GM19328 (cell line): Measurements from ENCODE around the gene NAGLU.

Experiments
- ATAC-seq: cut with Tn5 transposase; IDR thresholded peaks from one replicate; pipeline ENCODE4 v1.9.1; 2021; ENCODE audit warnings: mild to moderate bottlenecking, moderate library complexity; ENCODE audit not compliant: unreplicated experiment

The NAGLU gene

DNA sequence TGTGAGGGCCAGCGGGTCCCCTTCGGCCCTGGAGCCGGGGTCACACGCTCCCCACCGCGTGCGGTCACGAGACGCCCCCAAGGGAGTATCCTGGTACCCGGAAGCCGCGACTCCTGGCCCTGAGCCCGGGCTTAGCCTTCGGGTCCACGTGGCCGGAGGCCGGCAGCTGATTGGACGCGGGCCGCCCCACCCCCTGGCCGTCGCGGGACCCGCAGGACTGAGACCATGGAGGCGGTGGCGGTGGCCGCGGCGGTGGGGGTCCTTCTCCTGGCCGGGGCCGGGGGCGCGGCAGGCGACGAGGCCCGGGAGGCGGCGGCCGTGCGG lies at the start of gene NAGLU:
NAGLU (plus strand) TSS at position 194 of the 324 bp plus-strand sequence; CDS start at position 226, 32 bp downstream.
- peak; percentile 73 for ATAC-seq

DNA sequence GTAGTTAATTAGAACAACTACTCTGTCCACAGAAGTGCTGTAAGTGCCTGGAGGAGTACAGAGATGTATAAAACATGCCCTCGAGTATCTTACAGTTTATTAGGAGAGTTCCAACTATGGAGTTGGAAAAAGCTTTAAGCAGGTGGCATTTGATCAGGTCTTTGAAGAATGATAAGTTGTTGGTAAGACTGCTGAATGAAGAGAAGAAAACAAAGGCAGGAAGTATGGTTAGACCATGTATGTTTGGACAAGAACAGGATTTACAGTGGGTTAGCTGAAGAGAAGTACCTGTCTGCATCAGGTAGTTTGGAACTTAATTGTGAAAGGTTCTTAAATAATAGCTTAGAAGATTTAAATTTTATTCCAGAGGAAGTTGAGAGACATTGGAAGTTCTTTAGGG lies 48.0 kb upstream of the NAGLU start:
- ATAC-seq: no peak

DNA sequence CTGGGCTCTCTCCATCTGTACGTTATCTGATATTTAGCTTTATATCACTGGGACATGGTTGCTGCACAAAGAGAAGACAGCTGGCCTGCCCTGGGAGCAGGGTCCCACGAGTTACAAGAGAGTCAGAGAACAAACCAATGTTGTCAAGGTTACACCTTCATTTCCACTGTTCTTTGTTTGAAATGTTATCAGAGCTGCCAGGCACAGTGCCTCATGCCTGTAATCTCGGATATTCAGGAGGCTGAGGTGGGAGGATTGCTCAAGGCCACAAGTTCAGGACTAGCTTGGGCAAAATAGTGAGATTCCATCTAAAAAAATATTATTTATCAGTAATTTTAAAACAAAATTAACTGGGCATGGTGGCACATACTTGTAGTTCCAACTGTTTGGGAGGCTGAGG lies 42.7 kb upstream of the NAGLU start:
- no peak for ATAC-seq

DNA sequence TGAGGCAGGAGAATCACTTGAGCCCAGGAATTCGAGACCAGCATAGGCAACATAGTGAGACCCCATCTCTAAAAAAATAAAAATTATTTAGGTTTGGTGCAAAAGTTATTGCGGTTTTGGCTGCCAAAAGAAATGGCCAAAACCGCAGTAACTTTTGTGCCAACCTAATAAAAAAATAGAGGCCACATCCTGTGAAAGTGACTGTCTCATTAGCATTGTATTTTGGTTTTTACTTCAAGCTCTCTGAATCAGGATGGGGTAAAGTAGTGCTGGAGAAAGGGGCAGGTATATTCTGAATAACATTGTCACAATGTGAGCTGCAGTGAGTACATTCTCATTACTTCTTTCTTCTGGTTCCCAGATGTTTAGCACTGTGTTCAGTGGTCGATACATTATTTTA lies 41.4 kb upstream of the NAGLU start:
- ATAC-seq: no peak

DNA sequence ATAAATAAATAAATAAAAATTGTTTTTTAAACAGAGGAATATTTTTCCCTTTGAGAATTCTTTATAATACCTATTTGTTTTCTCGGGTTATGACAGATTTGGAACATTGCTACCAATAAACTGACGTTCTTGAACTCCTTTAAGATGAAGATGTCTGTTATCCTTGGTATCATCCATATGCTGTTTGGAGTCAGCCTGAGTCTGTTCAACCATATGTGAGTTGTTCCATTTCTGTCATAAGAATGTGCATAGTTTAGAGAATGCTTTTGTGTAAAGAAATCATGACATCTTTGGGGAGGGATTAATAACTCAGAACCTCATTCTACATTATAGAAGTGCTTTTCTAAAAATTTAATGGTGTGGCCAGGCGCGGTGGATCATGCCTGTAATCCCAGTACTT lies 37.2 kb upstream of the NAGLU start:
- ATAC-seq: no peak

DNA sequence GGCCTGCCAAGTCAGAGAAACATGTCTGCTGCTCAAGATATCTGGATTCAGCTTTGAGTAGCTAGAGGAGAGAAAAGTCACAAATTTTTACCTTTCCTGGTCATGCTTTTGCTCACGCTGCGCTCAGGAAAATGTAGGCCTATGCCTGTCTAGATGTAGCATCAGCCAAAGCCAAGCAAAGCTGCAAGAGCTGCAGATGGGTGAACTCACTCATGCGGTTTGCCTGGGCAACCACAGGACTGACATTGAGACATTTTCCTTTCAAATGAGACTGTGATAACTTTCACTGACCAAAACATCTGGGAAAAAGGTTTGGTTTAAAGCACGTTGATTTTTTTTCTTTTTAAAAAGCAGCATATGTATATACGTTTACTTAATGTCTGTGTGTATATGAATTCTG lies 34.0 kb upstream of the NAGLU start:
- ATAC-seq: no peak

DNA sequence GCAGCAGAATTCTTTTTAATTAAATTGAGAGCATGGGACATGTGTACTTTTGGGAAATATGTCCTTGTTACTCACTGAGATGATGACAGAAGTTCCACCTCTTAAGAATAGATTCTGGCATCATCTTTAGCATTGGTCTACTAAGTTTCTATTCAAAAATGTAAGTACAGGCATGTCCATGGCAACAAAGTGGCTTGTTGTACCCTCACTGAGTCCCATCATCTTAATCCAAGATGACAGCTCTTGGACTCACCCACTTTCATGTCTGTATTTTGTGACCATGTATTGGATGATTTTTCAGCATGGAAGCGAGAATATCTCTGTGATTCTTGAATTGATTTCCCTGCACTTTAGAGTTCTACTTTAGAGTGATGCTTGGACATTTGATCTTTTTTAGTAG lies 33.1 kb upstream of the NAGLU start:
- ATAC-seq: no peak

DNA sequence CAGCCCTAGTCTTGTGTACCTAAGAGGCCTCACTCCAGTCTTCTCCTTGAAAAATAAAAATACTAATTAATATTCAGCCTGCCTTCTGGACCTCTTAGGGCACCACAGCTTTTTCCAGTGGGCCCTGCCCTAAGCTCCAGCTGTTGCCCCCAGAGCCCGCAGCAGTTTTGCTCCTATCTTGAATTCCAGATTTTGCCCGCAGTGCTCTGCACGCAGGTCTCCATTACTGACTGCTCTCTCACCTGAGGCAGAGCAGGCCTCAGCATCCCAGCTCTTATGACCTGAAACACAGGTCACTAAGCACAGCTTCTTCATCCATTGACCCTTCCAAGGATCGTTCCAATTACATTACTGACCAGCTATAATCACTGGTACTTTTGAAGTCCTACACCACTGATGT lies 28.4 kb upstream of the NAGLU start:
- no peak for ATAC-seq

DNA sequence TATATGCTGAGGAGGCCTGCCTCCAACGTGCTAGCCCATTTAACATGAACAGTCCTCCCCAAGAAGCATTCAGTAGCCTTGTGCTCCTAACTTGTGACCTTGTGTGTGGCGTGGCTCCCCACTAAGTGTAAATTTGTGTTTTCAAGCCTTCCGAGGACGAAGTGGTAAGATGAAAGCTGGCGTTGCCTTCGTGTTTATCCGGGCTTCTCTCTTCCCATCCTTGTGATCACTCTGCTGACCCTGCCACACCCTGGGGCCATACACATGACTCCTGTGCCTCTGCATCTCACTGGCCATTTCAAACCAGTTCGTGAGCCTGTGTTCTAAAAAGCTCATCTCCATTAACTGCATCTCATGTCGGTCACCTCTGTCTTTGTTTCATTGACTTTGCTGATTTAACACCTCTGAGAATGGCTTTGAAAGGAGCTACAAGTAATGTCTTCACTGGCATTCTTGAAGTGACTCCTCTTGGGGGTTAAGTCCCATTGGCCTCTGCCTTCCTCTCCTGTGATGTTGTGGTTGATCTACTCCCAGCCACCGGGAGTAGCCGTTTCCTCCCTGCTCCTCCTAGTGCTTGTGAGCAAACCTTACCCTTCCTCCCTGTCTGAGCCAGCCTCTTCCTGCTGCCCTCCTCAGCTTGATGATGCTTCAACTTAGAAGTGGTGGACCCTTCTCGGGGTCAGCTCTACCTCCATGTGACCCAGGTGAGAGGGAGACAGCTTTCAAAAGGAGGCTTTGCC lies 27.4 kb upstream of the NAGLU start:
- no peak for ATAC-seq

DNA sequence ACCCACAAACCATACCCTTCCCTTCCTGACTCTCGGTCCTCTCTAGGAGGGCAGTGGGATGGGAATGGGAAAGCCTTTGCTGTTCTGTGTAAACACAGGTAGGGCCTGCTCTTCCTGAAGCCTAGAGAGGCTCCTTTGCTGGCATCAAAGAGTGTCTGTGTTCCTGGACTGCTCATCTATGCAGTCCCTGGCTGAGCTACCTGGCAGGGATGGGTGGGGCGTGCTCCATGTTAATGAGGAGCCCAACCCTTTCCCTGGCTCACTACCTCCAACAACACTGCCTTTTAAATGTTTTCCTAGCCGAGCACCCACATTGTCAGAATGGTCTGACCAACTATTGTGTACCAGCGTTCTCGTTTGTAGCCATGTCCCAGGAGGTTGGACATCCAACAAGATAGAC lies 26.6 kb upstream of the NAGLU start:
- no peak for ATAC-seq

DNA sequence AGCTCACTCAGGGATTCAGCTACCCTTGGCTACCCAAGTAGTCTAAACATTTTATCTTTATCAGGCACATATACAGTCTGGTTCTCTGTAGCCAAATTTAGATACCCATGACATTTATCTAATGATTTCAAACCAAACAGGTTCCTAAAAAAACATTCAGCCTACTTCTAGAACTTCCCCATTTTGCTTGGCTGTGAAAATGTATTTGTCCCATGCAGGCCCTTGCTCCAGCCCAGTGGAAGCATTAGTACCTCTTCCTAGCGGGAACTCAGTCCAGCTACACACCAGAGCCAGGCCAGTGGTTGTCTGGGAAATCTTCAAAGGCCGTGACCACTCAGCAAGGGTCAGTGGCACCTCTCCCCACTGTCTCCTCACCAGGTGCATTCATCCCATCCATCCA lies 26.2 kb upstream of the NAGLU start:
- no peak for ATAC-seq

DNA sequence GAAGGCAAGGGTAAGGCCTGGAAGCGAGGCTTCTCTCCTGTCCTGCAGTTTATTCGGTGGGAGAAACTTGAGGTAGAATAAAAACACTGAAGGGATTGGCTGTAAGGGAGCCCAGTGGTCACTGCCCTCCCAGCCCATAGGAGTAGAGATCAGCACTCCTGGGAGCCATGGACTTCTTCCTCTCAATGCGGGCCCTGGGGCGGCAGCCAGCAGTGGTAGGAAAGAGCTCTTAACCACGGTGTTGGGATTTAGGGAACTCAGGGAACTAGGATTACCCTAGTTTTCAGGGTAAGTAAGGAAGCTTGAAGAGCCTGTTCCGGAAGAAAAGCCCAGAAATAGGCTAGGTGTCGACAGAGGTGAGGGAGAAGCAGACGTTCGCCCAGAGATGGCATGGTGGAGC lies 23.8 kb upstream of the NAGLU start:
- no peak for ATAC-seq

DNA sequence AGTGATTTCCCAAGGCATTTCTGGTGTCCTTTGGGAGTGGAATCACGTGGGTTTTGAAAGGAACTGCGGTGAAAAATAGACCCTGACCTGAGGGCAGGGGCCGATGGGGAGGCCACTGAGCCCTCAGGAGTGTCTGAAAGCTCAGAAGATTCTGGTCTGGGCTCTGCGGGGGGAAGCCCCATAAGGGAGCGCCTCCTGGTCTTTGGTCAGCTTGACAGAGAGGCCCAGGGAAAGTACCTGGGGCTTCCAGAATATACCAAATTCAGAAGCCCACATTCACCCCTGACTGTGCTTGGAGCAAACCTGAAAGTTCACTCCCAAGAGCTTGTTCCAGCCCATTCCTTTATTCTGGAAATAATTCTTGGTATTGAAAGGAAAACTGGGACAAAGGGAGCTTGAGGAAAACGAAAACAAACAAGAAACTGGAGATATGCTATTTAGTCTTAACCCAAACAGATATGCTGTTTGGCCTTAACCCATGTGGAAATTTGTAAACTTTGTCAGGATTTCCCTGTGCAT lies 23.2 kb upstream of the NAGLU start:
- ATAC-seq: no peak

DNA sequence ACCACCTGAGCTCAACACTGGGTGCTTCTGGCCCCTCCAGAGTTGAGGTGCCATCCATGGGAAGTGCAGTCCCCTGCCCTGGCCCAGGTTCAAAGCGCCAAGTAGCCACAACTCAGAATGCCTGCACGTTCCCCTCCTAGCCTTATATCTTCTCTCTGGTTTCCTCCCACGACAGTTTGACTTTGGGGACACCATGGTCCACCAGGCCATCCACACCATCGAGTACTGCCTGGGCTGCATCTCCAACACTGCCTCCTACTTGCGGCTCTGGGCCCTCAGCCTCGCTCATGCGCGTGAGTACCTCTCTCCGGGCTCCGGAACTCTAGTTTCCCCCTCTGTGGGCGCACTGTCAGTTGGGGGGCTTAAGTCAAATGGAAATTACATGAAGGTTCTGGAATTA lies 22.4 kb upstream of the NAGLU start:
- ATAC-seq: no peak

DNA sequence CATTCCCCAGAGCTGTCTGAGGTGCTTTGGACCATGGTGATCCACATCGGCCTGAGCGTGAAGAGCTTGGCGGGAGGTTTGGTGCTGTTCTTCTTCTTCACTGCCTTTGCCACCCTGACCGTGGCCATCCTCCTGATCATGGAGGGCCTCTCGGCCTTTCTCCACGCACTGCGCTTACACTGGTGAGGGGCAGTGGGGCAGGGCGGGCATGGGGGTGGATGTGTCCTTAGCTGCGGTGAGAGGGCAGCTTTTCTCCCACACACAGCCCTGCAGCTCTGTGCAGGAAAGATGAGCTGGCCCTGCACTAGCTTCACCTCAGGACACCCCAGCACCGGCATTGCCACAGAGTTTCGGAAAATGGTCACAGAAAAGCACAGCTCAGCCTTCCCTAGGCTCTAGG lies 21.8 kb upstream of the NAGLU start:
- ATAC-seq: no peak

DNA sequence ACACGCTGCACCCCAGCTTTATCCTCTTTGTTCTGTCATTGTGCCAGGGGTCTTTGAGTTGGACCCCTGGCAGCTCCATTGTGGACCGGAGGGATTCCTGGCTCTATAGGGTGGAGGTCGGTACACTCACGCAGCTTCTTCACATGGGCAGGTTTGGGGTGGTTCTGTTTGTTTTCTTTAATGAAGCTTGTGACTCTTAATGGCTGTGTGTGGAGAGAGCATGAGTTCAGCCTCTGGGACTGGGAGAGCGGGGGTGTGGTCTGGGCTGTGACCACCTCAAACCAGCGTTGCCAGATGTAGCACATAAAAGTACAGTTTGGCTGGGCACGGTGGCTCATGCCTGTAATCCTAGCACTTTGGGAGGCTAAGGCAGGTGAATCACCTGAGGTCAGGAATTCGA lies 21.2 kb upstream of the NAGLU start:
- no peak for ATAC-seq

DNA sequence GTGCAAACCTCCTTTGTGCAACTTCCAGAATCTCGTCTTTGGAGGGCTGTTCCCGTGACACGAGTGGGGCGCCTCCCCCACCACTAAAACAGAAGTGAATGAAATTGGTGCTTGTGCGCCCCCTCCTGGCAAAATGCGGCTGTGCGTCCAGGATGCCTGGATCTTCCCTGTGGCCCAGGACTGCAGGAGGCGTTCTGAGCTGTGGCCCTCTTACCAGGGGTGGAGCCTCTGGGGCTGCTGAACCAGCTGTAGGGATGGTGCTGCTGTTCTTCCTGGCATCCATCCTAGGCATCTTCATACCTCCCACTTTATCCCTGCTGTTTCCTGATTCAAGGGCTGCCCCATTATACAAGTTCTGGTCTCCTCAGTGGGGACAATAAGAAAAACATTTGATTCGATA lies 18.5 kb upstream of the NAGLU start:
- no peak for ATAC-seq

DNA sequence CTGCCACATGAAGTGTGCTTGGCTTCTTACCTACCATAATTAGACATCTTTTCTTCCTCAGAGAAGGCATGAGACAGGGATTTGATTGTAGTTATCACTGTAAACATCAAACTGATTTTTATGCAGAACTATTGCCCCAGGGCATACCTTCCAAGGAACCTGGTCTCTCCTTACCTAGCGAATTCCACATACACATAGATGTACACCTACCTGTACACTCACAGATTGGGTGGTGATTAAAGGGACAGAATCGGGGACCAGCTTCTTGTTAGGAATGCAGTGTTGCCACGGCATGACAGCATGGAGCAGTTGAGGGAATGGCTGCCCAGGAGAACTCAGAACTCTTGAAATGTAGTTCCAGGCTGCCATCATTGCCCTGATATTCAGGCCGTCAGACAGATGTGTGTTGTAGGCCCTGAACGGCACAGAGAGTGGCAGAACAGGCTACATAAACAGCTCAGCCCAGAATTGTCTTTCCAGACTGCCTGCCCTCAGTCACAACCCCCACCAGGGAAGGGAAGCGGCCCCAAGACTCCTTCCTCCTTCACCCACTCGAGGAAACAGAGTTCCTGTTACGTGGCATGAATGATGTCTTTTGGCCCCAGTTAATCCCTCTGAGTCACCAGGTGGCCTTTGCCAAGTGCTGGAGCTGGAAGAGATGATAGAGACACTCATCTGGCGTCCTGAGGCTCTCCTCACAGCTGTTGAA lies 17.8 kb upstream of the NAGLU start:
- ATAC-seq: no peak

DNA sequence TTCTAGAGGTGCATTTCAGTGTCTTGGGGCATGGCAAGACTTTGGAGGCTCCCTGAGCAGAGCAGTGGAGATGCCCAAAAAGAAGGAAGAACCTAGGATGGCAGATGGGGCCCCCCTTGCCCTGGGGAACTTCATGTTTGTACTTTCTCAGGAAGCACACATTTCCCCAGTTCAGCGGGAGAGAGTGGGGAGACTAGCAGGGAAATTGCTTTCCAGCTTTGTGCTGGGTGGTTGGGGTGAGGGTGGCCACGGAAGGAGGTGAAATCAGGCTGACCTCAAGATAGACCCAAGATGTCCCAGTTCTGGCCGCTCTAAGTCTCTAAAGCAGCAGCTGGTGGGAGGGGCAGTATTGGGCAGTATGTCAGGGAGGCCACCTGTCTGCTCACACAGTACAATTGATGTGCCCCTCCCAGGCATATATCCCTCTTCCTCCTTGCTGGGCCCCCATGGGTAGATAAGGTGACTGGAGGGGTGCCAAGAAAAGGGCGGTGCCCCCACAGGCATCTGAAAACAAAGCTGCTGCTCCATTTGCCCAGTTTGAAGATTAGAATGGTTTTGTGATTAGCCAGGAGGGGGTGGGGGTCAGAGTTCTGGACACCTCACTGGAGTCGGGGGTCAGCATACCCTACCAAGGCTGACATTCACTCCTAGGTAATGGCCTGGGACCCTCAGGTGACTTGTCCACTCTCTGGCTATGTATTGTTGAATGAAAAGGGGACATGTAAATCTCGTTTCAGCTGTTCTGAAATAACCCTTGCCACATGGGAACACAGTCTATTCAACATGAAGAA lies 17.1 kb upstream of the NAGLU start:
- no peak for ATAC-seq

DNA sequence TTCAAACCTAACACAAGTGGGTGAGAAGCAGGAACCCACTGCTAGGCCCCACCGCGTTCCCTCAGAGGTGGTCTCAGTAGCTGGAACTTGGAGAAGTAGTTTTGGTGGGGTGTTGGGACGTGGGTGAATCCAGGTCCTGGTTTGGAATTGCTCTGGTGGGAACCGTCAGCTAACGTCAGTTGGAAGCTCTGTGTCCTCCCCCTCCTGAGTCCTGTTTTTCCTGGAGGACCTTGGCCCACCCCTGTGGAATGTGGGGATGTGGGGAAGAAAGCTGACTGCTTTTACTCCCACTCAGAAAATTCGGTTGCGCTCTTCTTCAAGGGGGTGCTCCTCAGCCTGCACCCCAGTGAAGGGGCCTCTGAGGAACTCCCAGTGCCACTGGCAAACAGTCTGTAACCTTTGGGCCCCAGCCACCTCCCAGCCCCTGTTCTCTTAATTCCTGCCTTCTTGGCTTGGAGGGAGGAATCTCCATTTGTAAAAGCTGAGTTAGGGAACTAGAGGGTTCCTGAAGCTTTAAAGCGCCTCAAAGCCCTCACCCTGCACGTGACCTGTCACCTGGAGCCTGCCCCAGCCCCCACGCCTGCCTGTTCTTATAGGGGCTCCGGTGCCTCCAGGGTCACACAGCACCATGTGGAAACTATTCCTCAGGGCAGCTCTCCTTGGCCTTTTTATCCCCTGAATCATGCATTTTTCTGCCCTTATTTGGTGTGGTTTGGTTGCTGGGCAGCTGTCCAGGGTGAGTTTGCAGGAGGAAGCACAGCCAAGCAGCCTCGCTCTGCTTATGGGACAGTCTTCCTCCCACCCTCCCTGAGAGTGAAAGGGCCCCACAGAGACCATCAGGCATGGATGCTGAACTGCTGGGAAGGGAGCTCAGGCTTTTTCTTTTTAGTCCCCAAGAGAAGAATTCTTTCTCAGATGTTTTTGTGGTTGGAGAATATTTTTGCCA lies 16.2 kb upstream of the NAGLU start:
- ATAC-seq: no peak

DNA sequence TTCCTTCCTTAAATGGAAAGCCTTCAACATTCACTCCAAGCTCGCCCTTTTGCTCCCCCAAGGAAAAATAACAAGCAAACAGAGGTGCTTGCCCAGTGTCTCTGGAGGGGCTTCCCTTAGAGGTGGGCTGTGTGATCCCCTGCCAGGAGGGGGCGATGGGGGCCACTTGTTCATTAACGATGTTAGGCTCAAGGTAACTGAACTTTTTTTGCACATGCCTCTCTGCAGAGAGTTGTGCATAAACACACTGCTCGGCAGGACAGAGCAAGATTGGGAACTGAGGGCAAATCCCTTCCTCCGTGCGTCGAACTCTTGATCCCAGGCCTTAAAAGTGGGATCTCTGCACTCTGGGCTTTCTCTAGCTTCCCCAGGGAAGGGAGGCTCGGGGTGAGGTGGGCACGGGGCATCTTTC lies 15.5 kb upstream of the NAGLU start:
- no peak for ATAC-seq
